ENCODE results near the gene GPATCH8. TPM values are rescaled to one million over a fixed set of nuclear protein-coding genes. Genes with fewer than 3 reads are reported as not detected.
A peak's percentile ranks its signal among the peaks of the same experiment; 100 is the strongest.

Gene GPATCH8
- total and polyA plus RNA-seq, 9 of the 15 experiments (the other 6 are each of a cell fraction or from before 2014, with no cell fraction given): 10.6 to 29.6 (median 13.2) TPM

GRCh38 chr17:44503147-44504029 is at the start of gene GPATCH8 (continued):
- no peak for TF ChIP-seq ATF6 (CRISPR knock-in tag; IDR thresholded peaks at IDR 0.05)
- no peak for TF ChIP-seq CBFB (CRISPR knock-in tag; IDR thresholded peaks at IDR 0.05)
- TF ChIP-seq ZBTB33 (CRISPR knock-in tag; IDR thresholded peaks at IDR 0.05): no peak
- TF ChIP-seq BHLHE40 (IDR thresholded peaks at IDR 0.05; ENCODE audit: low read length): no peak
- peak; percentile 87 for TF ChIP-seq L3MBTL2 (IDR thresholded peaks at IDR 0.05)
- no peak for TF ChIP-seq PBX2 (CRISPR knock-in tag; IDR thresholded peaks at IDR 0.05; ENCODE audit: low read depth)
- no peak for TF ChIP-seq PBX2 (tag; conservative IDR thresholded peaks at IDR 0.05; ENCODE audit: low read depth)
- no peak for TF ChIP-seq HOXB6 (CRISPR knock-in tag; IDR thresholded peaks at IDR 0.05; ENCODE audit: borderline replicate concordance)
- TF ChIP-seq MAFK (IDR thresholded peaks at IDR 0.05; ENCODE audit: low read length): no peak
- TF ChIP-seq HDAC2 (IDR thresholded peaks at IDR 0.05): 0 out of 2 replicates have a peak, but pooled peaks have one; percentile 19
- TF ChIP-seq NKRF (IDR thresholded peaks at IDR 0.05; ENCODE audit: borderline replicate concordance): peak; percentile 65; the same call in 1 of the 2 replicates
- TF ChIP-seq ATF4 (CRISPR knock-in tag; IDR thresholded peaks at IDR 0.05): no peak
- no peak for TF ChIP-seq NFIX (CRISPR knock-in tag; IDR thresholded peaks at IDR 0.05; ENCODE audit: low read depth)
- no peak for TF ChIP-seq GTF2B (IDR thresholded peaks at IDR 0.05; ENCODE audit: extremely low read depth, insufficient read length)
- TF ChIP-seq SRF (CRISPR knock-in tag; IDR thresholded peaks at IDR 0.05): peak in 1 of 2 experiments; percentile 64; a peak in 2 of 4 replicates
- TF ChIP-seq HLTF (IDR thresholded peaks at IDR 0.05): peak; percentile 83; the same call in 1 of the 2 replicates

All from K562 (cell line).